HEK293T (cell line): Measurements from ENCODE around the gene ADGRE3.

Experiments used
- ARNT ChIP-seq: fragments of 450-650 bp; IDR thresholded peaks from 2 replicates; pipeline ENCODE4 v1.6.1; 2017; ENCODE audit warnings: mild to moderate bottlenecking
- BHLHE40 ChIP-seq: fragments of 450-650 bp; IDR thresholded peaks from 2 replicates; pipeline ENCODE4 v1.6.1; 2016; ENCODE audit warnings: mild to moderate bottlenecking, moderate library complexity, borderline replicate concordance
- ELF4 ChIP-seq: fragments of 450-650 bp; IDR thresholded peaks from 2 replicates; pipeline ENCODE4 v1.6.1; 2017; ENCODE audit warnings: antibody characterized with exemption
- FOXA1 ChIP-seq: fragments of 450-650 bp; IDR thresholded peaks from 2 replicates; pipeline ENCODE4 v1.6.1; 2016; ENCODE audit warnings: mild to moderate bottlenecking
- FOXK2 ChIP-seq: fragments of 450-650 bp; IDR thresholded peaks from 2 replicates; pipeline ENCODE4 v1.6.1; 2016; ENCODE audit warnings: mild to moderate bottlenecking
- FOXM1 ChIP-seq: fragments of 450-650 bp; IDR thresholded peaks from 2 replicates; pipeline ENCODE4 v1.6.1; 2017; ENCODE audit warnings: mild to moderate bottlenecking, borderline replicate concordance
- HDGF ChIP-seq: fragments of 450-650 bp; IDR thresholded peaks from 2 replicates; pipeline ENCODE4 v1.6.1; 2017; ENCODE audit warnings: antibody characterized with exemption, borderline replicate concordance
- PKNOX1 ChIP-seq: fragments of 450-650 bp; IDR thresholded peaks from 2 replicates; pipeline ENCODE4 v1.6.1; 2016
- SP1 ChIP-seq: fragments of 450-650 bp; IDR thresholded peaks from 2 replicates; pipeline ENCODE4 v1.6.1; 2017
- SUZ12 ChIP-seq: fragments of 450-650 bp; IDR thresholded peaks from 2 replicates; pipeline ENCODE4 v1.6.1; 2016; ENCODE audit warnings: mild to moderate bottlenecking
- TARDBP ChIP-seq: fragments of 450-650 bp; IDR thresholded peaks from 2 replicates; pipeline ENCODE4 v1.6.1; 2016
- ZNF384 ChIP-seq: fragments of 450-650 bp; IDR thresholded peaks from 2 replicates; pipeline ENCODE4 v1.6.1; 2016

GRCh38 chr19:14603990-14604387, 70.7 kb downstream of the ADGRE3 start:
- no peak for TF ChIP-seq SUZ12
- TF ChIP-seq ELF4, result no peak
- TF ChIP-seq TARDBP, result no peak
- no peak for TF ChIP-seq FOXA1
- no peak for TF ChIP-seq FOXM1
- TF ChIP-seq SP1, result no peak
- TF ChIP-seq PKNOX1, result no peak
- TF ChIP-seq ARNT, result no peak
- no peak for TF ChIP-seq BHLHE40
- TF ChIP-seq HDGF, result no peak
- no peak for TF ChIP-seq FOXK2
- TF ChIP-seq ZNF384, result no peak
